Activated CD8-positive, alpha-beta memory T cell treated with anti-CD3 and anti-CD28 coated beads, Interleukin-2, amount 50 U/mL, for 48 hours (primary cell): ENCODE measurements around the gene GGA1.
"Not testable (repeated sequence)": the region's sequence is repeated elsewhere in the genome, so short reads cannot be mapped to it uniquely, and the experiment has no call there.

Source experiments
- DNase-seq: peaks from one replicate; pipeline ENCODE4 v3.0.0-alpha.2; 2020

Gene GGA1

DNA sequence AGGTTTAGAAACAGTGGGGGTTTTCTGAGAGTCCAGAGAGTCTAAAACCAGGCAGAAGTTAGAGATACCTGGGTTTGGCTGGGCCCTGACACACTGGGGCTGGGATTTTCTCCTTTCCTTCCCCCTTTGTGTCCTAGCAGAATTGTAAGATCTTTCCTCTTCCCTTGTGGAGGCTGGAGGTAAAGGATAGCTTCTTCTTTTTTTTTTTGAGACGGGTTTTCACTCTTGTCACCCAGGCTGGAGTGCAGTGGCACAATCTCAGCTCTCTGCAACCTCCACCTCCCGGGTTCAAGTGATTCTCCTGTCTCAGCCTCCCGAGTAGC, 1.5 kb downstream of the GGA1 start:
- DNase-seq = not testable (repeated sequence)

DNA sequence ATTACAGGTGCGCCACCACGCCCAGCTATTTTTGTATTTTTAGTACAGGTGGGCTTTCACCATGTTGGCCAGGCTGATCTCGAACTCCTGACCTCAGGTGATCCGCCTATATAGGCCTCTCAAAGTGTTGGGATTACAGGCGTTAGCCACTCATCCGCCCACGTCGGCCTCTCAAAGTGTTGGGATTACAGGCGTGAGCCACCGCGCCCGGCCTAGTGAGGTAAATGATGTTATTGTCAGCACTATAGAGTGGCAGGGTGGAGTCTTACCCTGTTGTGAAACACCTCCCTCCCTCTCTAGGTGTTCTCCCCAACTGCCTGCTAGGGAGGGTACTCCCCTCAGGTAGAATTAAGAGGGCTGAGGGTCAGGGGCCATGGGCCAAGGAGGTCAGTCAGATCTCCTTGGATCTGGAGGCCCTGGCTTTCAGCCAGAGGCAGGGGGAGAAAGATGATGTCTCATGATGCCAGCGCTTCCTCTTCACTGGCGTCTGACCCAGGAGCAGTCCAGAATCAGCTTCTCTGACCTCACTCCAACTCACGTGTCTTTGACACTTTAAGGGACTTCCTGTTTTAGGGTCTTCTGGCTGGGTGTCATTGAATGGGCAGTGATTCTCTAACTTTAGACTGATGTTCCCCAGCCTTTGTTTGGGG, 2.0 kb downstream of the GGA1 start:
- DNase-seq = no peak

DNA sequence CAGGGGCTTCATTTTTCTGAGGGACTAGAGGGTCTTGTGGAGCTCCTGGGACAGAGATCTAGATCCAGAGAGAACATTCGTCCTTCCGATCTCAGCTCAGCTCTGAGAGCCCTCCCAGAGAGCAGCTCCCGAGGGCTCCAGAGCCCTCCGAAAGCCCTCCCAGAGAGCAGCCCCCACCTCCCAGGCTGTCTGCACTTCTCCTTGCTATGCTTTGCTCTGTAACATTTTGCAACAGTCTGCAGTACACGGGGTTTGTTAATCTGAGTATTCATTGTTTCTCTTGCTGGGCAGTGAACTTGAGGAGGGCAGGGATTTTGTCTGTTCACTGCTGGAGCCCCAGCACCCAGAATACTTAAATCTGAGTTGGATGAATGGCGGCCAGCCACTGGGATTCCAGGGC, 2.6 kb downstream of the GGA1 start:
- no peak for DNase-seq

DNA sequence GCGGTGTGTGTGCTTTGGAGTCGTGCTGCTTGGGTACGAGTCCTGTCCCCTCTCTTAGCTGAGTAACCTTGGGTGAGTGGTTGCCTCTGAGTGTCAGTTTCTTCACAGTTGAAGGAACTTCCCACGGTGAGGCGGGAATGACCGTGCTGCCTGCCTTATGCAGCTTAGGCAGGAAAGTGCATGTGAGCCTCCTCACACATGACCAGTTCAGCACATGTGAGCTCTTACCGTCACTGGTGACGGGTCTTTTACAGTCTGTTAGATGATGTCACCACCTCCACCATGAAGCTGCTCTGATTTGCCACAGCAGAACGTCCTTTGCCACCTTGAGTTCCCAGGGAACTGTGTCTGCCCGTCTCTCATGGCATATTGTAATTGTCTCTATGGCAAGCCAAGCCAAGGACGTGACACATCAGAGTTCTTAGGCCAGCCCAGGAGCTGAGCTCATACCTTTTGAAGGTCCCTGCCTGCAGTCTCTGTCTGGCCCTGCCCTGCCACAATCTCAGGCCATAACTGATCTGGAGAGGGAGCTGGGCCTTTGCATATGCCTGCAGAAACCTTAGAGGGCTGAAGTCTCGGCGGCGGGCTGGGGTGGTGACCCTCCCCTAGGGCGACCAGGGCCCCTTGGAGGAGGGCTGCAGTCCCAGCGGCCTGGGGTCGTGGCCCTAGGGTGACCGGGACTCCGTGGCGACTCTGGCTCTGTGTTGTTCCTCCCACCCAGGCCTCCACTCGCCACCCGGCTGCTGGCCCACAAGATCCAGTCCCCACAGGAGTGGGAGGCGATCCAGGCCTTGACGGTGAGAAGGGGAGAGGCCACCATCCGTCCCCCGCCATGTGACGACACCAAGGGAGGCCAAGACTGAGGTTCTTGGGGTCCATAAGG, 7.8 kb downstream of the GGA1 start:
- no peak for DNase-seq

DNA sequence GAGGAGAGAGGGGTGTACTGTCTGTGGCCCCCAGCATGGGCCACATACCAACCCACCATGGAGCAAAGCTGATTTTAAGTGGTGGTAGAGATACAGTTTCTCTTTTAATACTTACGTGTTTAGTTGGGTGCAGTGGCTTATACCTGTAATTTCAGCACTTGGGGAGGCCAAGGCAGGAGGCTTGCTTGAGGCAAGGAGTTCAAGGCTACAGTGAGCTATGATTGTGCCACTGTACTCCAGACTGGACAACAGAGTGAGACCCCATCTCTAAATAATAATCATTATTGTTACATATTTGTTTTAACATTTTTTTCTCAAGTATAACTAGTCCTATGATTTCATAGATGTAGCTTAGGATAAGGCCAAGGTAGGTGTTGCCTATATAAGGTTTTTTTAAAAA, 8.8 kb downstream of the GGA1 start:
- no peak for DNase-seq

DNA sequence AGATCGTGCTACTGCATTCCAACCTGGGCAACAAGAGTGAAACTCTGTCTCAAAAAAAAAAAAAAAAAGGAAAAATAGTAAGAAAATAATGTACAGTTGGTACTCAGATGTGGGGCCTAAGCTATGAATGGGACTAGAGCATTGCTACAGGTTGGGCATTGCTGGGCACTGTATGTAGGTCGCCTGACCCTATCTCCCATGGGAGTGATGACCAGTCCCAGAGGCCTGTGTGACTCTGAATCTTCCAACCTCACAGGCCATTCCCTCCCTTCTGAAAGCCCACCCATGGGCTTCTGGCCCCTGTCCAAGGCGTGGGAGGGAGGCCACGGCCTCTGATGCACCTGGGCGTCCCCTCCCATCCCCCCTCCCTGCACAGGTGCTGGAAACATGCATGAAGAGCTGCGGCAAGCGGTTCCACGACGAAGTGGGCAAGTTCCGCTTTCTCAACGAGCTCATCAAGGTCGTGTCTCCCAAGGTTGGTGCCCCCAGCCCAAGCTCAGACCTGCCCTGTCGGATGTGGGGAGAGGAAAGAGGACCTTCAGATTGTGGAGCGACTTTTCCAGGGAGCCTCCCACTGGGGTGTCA, 9.5 kb downstream of the GGA1 start:
- DNase-seq = no peak

DNA sequence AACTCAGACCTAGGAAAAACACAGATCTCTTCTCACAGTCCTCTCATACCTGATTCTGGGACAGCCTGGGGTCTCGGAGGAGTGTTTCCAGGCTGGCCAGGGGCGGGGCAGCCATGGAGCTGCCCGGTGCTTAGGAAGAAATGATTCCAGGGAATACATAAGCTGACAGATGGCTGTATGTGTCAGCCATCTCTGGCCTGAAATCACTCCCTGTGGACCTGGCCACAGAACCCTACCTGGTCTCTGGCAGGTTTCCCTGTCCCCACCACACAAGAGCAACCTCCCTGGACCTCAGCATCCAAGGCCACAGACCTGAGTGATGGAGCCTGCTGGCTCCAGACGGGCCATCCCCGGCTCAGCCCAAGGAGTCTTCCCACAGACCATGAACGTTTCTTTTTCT, 10.0 kb downstream of the GGA1 start:
- DNase-seq = no peak

DNA sequence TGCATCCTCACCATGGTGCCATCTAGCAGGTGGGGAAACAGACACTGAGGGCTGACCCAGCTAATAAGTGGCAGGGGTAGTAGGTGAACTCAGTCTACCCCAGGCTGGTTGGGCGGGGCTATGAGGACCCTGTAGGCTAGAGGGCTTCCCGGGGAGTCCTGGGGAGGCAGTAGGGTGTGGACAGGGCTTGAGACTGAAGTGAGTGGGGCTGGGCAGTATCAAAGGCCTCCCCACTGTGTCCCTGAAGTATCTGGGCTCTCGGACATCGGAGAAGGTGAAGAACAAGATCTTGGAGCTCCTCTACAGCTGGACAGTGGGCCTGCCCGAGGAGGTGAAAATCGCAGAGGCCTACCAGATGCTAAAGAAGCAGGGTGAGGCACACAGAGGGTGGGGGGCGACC, 11.4 kb downstream of the GGA1 start:
- DNase-seq = no peak

DNA sequence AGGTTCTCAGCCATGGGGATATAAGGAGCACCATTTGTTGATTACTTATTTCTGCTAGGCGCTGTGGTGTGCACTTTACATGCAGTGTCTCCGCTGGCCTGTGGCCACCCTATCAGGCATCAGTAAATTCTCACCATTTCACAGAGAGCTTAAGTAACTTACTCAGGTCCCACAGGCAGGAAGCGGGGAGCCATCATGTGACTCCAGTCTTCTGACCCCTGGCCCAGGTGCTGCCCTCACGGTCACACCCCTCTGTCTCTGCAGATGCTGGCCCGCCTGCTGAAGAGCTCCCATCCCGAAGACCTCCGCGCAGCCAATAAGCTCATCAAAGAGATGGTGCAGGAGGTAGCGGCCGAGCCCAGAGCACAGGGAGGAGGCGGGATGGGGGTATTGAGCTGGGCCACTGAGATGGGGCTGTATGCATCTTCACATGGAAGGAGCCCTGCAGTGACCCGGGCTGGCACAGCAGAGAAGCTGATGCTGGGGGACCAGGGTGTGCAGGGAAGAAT, 12.8 kb downstream of the GGA1 start:
- no peak for DNase-seq

DNA sequence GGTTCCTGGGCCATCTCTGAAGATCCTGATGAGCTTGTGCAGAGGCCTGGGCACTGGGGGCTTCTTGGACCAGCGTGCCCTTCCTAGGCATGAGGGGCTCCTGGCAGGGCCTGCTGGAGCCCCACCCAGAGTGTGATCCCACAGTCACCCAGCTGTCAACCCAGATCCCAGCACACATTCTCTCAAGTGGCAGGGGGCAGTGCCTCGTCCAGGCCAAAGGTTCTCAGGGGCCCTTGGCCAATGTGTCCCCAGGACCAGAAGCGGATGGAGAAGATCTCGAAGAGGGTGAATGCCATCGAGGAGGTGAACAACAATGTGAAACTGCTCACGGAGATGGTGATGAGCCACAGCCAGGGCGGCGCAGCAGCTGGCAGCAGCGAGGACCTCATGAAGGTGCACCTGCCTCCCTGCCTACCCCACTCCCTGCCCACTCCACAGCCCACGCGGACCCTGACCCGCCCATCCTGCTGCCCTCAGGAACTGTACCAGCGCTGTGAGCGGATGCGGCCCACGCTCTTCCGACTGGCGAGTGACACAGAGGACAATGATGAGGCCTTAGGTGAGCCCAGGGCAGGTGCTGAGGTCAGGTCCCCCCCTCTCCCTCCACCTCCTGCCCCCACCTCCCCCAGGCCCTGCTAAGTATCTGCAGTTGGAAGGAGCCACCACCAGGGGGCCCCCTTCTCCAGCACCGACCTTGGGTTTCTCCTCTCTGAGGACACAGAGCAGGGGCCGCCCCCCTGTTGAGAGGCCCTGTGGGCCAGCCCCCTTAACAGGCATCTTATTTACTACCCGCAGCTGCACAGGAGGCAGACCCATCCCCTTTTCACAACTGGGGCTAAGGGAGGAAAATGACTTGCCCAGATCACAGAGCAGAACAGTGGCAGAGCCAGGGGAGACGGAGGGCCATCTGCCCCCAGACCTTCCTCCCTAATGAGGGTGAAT, 14.7 kb downstream of the GGA1 start:
- peak; percentile 91 for DNase-seq

DNA sequence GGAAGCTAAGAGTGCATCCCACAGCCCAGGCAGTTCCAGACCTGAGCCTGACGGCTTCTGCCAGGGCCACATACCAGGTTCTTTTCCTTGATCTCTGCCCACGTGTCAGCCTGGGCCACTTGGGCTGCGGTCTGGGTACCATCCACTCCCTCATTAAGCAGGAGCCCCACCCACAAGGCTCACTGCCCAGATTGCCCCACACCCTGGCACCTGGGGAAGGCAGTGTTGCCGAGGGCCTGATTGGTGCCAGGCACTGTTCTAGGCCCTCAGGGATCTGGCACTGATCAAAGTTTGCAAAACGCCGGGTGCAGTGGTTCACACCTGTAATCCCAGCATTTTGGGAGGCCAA, 15.4 kb downstream of the GGA1 start:
- DNase-seq = no peak

DNA sequence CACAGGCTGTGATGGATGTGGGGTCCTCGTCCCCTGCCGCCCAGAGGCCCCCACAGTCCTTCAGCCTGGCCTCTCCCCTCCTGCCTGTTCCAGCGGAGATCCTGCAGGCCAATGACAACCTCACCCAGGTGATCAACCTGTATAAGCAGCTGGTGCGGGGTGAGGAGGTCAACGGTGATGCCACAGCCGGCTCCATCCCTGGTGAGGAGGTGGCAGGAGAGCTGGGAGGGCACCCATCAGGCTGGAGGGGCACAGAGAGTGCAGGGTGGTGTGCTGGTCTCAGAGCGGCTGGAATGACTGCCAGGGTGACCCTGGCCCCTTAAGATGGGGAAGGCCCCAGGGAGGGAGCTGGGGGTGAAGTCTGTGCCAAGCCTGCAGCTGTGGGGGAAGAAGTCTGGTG, 16.2 kb downstream of the GGA1 start:
- no peak for DNase-seq

DNA sequence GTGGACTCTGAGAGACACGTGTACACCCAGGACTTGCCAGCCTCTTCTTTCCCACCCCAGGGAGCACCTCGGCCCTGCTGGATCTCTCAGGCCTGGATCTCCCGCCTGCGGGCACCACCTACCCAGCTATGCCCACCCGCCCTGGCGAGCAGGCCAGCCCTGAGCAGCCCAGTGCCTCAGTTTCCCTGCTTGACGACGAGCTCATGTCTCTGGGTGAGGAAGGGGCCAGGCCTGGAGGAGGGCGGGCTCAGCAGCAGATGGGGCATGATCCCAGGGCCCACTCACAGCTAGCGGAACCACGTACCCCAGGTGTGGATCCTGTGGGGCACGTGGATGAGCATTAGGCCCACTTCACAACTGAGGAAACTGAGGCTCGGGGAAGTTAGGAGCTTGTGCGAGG, 17.1 kb downstream of the GGA1 start:
- DNase-seq = no peak

DNA sequence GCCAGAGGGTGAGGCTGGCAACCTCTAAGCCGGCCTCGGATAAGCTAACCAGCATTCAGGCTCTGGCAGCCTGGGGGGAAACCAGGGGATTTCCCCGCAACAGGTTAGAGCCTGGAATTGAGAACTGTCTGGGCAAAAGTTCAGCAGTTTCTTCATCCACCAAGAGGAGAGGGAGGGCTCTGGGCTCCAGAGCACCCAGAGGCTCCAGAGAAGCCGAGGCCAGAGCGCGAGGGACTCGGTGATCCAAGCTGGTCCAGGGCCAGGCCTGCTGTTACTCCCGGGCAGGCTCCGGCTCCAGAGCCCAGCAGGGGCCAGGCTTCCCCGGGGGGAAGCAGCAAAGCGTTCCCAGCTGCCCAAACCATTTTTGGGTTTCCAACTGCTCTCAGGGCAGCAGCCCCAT, 17.5 kb downstream of the GGA1 start:
- no peak for DNase-seq

DNA sequence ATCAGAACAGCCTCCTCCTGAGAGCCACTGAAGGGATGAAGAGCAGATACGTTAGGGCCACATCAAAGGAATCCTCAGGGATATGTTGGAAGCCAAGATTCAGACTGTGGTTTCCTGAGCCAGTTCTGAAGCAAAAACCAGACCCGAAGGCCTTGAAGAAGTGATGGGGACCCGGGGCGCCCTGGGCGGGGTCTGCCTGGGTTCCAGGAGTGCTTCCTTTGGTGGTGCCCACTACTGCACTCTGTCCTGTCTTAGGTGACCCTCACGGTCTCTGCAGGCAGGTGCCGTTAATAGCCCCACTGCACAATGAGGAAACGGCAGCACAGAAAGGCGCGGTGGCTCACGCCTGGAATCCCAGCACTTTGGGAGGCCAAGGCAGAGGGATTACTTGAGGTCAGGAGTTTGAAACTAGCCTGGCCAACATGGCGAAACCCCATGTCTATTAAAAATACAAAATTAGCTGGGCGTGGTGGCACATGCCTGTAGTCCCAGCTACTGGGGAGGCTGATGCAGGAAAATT, 18.0 kb downstream of the GGA1 start:
- DNase-seq = no peak

DNA sequence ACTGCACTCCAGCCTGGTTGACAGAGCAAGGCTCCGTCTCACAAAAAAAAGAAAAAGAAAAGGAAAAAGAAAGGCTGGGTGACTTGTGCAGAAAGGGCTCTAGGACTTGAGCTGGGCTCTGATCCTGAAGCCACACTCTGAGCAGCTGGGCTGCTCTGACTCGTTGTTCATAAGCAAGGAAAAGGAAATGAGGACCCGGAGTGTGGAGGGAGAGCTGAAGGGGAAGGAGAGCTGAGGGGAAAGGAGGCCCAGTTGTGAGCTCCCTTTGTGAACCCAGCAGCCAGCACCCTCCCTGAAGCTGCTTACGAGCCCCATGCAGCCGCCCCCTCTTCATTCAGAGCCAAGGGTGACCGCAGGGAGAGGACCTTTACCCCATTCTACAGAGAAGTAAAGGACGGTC, 18.5 kb downstream of the GGA1 start:
- no peak for DNase-seq

DNA sequence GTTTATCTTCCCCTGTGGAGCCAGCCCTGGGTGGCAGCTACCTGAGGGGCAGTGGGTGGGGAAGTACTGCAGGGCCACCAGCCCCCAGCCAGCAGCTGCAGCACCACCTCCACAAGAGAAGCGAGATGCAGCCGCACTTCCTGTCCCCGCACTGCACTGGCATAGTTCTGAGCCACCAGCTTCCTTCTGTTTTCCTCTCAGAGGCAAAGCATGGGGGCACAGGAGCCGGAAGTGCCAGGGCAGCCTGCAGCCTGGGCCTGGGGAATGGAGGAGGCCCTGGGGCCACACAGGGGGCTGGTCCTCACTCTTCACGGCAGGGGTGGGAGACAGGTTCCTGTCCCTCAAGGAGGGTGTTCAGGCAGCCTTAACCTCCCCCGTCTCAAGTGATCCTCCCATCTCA, 18.9 kb downstream of the GGA1 start:
- DNase-seq = no peak

DNA sequence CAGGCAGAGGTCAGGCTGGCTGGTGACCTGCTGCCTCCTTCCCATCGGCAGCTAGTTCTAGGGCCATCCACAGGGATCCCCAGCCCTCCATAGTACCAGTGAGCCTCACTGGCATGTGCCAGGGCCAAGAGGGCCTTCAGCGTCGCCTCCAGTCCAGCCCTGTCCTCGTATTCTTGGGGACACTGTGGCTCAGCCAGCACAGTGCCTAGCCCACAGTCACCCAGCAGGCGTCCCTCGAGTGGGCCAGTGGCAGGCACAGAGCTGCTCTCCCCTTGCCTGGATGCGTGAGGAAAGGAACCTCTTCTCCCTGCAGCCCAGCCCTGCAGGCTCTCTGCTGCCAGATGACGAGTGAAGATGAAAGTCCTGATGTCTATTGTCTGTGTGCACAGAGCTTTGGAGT, 20.2 kb downstream of the GGA1 start:
- no peak for DNase-seq

DNA sequence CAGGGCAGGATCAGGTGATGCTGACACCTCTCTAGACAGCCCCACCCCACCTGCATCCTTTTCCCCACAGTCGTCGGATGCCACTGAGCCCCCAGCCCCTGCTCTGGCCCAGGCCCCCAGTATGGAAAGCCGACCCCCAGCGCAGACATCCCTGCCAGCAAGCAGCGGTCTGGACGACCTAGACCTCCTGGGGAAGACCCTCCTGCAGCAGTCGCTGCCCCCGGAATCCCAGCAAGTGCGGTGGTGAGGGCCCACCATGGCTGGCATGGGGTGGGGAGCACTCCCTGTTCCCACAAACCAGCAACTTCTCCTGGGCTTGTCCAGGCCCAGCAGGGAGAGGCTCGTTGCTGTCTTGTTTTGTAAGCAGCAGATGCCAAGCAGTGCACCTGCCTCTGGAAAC, 21.3 kb downstream of the GGA1 start:
- no peak for DNase-seq

DNA sequence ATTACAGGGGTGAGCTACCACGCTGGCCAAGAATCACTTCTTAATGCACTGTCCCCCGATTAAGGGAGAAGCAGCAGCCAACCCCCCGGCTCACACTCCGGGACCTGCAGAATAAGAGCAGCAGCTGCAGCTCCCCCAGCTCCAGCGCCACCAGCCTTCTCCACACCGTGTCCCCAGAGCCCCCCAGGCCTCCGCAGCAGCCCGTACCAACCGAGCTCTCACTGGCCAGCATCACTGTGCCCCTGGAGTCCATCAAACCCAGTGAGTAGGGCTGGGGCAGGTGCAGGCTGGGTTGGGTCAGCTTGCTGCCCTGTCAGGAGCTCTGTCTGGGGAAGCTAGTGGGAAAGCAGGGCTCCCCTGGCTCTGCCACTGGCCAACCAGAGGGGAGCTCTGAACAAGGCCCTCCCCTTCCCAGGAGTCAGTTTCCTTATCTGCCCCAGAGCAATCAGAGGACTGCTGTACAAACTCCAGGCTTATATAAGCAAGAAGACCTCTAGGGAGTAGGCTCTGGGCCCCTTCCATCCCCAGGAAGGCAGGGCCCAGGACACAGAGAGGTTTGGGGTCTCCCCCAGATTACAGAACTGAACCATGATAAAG, 22.3 kb downstream of the GGA1 start:
- no peak for DNase-seq

DNA sequence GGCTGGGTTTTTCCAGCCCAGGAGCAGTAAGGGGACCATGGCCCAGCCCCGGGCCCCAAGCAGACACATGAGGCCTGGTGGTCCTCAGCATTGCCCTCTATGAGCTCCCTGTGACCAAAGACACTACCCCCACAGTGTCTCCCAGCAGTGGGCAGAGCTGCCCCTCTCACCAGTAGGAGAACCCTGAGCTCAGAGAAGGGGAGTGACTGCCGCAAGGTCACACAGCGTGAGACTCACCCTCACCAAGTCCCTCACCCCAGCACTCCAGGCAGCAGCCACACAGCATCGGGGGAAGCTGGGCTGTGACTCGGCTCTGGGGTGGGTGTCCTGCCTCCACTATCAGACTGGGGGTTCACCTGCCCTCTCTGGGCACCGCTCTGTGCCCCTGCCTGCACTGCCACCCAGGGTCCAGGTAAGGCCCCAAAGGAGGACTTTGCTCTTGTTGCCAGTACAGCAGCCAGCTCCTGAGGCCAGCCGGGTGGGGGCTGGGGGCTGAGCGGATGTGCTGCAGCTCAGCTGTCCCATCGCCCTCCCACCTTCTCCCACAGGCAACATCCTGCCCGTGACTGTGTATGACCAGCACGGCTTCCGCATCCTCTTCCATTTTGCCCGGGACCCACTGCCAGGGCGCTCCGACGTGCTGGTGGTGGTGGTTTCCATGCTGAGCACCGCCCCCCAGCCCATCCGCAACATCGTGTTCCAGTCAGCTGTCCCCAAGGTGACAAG, 23.0 kb downstream of the GGA1 start:
- DNase-seq = no peak
